ENCODE measurements around the gene RSPRY1. TPM values are rescaled to one million over a fixed set of nuclear protein-coding genes. Genes with fewer than 3 reads are reported as not detected.
"Not testable (repeated sequence)": the region's sequence is repeated elsewhere in the genome, so short reads cannot be mapped to it uniquely, and the experiment has no call there.

The RSPRY1 gene
- total RNA-seq, 6 experiments from 2014 or later, result 38.8 to 51.9 (median 47.7) TPM

DNA sequence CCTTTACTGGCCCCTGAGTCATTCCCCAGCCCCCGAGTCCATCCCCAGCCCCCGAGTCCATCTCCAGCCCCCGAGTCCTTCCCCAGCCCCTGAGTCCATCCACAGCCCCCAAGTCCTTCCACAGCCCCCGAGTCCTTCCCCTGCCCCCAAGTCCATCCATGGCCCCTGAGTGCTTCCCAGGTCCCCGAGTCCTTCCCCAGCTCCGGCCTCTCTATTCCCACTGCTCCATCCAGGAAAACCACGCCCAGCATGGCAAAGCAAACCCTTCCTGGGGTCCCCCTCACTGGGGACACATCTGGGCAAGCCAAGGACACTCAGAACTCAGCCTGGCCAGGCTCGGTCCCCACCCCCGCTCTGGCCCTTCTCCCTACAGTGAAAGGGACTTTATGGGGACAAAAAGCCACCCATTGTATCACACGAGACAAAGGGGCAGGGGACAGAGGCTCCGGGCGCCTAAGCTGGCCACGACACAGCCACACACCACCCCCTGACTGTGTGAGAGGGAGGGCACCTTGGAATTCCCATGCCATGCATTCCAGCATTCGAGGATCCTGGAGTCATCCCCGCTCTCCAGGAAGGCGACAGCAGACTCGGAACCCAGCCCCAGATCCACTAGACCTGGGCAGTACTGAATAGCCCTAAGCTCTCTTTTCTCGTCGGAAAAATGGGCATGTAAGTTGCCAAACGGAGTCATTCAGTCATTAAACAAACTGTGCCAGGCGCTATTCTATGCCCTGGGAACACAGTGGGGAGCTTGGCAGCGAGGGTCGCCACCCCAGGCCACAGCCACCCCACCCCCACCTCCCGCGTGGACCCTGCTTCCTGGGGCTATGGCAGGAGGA, 84.3 kb downstream of the RSPRY1 start:
- peaks cover 3% of the 10 kb centered on the region for H3K27me3 Mint-ChIP-seq (ENCODE audit: insufficient read depth)
- peaks cover 7% of the 10 kb centered on the region; the same call in 1 of the 2 replicates for H3K4me1 Mint-ChIP-seq (ENCODE audit: low read depth)
- TF ChIP-seq, protein P1, sequence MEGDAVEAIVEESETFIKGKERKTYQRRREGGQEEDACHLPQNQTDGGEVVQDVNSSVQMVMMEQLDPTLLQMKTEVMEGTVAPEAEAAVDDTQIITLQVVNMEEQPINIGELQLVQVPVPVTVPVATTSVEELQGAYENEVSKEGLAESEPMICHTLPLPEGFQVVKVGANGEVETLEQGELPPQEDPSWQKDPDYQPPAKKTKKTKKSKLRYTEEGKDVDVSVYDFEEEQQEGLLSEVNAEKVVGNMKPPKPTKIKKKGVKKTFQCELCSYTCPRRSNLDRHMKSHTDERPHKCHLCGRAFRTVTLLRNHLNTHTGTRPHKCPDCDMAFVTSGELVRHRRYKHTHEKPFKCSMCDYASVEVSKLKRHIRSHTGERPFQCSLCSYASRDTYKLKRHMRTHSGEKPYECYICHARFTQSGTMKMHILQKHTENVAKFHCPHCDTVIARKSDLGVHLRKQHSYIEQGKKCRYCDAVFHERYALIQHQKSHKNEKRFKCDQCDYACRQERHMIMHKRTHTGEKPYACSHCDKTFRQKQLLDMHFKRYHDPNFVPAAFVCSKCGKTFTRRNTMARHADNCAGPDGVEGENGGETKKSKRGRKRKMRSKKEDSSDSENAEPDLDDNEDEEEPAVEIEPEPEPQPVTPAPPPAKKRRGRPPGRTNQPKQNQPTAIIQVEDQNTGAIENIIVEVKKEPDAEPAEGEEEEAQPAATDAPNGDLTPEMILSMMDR (IDR thresholded peaks at IDR 0.05), result no peak
- no peak for DNase-seq
- no peak overlapping the region for H3K27ac Mint-ChIP-seq
- no peaks in the 10 kb centered on the region for H3K36me3 Mint-ChIP-seq (ENCODE audit: low read depth)
- no peaks in the 10 kb centered on the region for H3K9me3 Mint-ChIP-seq
- no peak overlapping the region for H3K4me3 Mint-ChIP-seq

DNA sequence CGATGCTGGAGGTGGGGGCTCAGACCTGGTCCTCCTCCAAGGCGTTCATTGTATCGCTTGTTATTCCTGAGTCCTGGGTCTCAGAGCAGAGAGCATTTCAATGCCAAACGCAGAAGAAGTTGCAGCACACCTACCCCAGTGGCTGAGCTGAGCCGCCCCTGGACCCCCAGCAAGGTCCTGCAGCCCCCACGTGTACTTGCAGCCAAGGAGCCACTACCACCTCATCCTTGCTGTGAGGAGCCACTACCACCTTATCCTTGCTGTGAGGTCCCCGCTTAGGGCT, 84.9 kb downstream of the RSPRY1 start:
- peaks cover 3% of the 10 kb centered on the region for H3K27me3 Mint-ChIP-seq (ENCODE audit: insufficient read depth)
- TF ChIP-seq, protein P1 (IDR thresholded peaks at IDR 0.05), result no peak
- no peaks in the 10 kb centered on the region for H3K9me3 Mint-ChIP-seq
- no peak overlapping the region for H3K27ac Mint-ChIP-seq
- H3K4me3 Mint-ChIP-seq, result no peak overlapping the region
- DNase-seq, result no peak
- peaks cover 7% of the 10 kb centered on the region; the same call in 1 of the 2 replicates for H3K4me1 Mint-ChIP-seq (ENCODE audit: low read depth)
- H3K36me3 Mint-ChIP-seq (ENCODE audit: low read depth), result no peaks in the 10 kb centered on the region

DNA sequence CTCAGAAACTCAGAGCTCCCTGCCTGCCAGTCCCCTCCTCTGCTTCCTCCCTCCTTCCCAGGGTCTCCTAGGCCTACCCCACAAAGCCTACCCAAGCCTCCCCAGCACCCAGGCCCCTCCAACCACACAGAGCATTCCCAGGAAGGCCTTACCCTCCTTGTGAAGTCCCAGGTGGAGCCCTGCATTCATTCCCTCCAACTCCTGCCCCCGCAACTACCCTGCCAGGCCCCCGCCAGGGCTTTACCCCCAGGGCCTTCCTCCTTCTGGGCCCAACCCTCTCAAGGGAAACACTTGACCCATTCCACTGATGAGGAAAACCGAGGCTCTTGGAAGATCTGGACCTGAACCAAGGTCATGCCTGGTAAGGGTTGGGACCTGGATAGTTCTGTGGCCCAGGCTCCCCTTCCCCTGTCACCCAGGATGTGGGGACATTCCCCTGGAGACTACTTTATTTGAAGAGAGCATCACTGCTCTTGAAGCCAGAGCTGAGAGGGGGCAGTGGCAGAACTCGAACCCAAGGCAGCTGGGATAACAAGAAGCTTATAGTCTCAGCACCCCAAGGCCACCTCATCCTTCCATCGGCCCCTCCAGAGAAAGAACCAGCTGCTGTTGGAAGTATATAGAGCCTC, 85.9 kb downstream of the RSPRY1 start:
- no peak for DNase-seq
- Mint-ChIP-seq H3K36me3 (ENCODE audit: low read depth) (no peaks in the 10 kb centered on the region), H3K4me3 (no peak overlapping the region)

DNA sequence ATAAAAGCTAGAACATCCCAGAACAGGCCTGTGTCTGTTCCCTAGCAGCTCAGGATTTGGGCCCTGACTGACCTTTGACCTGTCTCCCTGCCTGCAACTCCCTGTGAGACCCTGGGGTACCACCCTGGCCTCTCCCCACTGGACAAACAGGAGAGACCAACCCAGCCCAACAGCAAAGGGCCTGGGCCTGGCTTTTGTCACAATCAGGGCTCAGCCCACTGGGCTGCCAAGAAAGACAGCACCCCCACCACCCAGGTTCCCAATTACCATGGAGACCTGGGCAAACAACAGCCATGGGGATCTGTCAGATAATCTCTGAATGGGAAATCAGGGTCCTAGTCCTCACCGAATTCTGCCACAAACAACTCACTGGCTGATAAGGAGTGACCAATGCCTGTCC, 87.2 kb downstream of the RSPRY1 start:
- Mint-ChIP-seq H3K36me3 (ENCODE audit: low read depth) (no peaks in the 10 kb centered on the region), H3K4me3 (no peak overlapping the region), H3K27ac (no peak overlapping the region), H3K9me3 (no peaks in the 10 kb centered on the region), H3K4me1 (ENCODE audit: low read depth) (peaks cover 22% of the 10 kb centered on the region), H3K27me3 (ENCODE audit: insufficient read depth) (peaks cover 3% of the 10 kb centered on the region)
- no peak for DNase-seq
- TF ChIP-seq, protein P1 (IDR thresholded peaks at IDR 0.05), result no peak

More for the DNA sequence above, 85.9 kb downstream of the RSPRY1 start:
- no peak overlapping the region for H3K27ac Mint-ChIP-seq
- no peaks in the 10 kb centered on the region for H3K9me3 Mint-ChIP-seq
- H3K4me1 Mint-ChIP-seq (ENCODE audit: low read depth), result peaks cover 8% of the 10 kb centered on the region
- TF ChIP-seq, protein P1 (IDR thresholded peaks at IDR 0.05), result no peak
- H3K27me3 Mint-ChIP-seq (ENCODE audit: insufficient read depth), result peaks cover 3% of the 10 kb centered on the region

DNA sequence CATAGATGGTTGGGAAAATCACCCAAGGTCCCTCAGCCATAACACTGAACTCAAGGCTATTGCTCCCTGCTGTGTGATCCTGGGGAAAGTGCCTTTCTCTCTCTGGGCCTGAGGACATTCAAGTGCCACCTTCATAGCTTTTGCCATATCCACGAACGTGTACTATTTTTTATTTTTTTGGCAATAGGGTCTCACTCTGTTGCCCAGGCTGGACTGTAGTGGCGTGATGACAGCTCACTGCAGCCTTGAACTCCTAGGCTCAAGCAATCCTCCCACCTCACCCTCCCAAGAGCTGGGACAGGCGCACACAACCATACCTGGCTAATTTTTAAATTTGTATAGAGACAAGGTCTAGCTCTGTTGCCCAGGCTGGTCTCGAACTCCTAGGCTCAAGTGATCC, 87.7 kb downstream of the RSPRY1 start:
- peaks cover 3% of the 10 kb centered on the region for H3K27me3 Mint-ChIP-seq (ENCODE audit: insufficient read depth)
- no peaks in the 10 kb centered on the region for H3K36me3 Mint-ChIP-seq (ENCODE audit: low read depth)
- H3K4me3 Mint-ChIP-seq, result no peak overlapping the region
- peaks cover 26% of the 10 kb centered on the region for H3K4me1 Mint-ChIP-seq (ENCODE audit: low read depth)
- no peak overlapping the region for H3K27ac Mint-ChIP-seq
- no peaks in the 10 kb centered on the region for H3K9me3 Mint-ChIP-seq
- TF ChIP-seq, protein P1 (IDR thresholded peaks at IDR 0.05), result no peak
- DNase-seq, result no peak

DNA sequence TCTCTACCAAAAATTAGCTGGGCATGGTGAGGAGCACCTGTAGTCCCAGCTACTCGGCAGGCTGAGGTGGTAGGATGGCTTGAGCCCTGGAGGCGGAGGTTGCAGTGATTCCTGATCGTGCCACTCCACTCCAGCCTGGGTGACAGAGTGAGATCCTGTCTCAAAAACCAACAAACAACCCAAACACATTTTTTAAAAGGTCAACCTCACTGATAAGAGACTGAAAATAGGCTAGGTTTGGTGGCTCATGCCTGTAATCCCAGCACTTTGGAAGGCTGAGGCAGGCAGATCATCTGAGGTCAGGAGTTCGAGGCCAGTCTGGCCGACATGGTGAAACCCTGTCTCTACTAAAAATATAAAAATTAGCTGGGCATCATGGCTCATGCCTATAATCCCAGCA, 89.8 kb downstream of the RSPRY1 start:
- not testable (repeated sequence) for H3K27ac Mint-ChIP-seq; H3K36me3 Mint-ChIP-seq (ENCODE audit: low read depth); DNase-seq; H3K4me3 Mint-ChIP-seq; H3K27me3 Mint-ChIP-seq (ENCODE audit: insufficient read depth); H3K9me3 Mint-ChIP-seq
- peaks cover 36% of the 10 kb centered on the region for H3K4me1 Mint-ChIP-seq (ENCODE audit: low read depth)

All from HFFc6 (cell line).